GM19239 (cell line): ENCODE data around the gene FOXI1.

Experiments
- DNase-seq: peaks from one replicate; pipeline ENCODE4 v3.0.0; 2011; ENCODE audit warnings: low spot score; ENCODE audit not compliant: insufficient read length
- FAIRE-seq: peaks from 2 replicates; lab custom pipeline; 2011; peaks lifted over from hg19 to GRCh38; lab: Jason Lieb, UNC

The FOXI1 gene

DNA sequence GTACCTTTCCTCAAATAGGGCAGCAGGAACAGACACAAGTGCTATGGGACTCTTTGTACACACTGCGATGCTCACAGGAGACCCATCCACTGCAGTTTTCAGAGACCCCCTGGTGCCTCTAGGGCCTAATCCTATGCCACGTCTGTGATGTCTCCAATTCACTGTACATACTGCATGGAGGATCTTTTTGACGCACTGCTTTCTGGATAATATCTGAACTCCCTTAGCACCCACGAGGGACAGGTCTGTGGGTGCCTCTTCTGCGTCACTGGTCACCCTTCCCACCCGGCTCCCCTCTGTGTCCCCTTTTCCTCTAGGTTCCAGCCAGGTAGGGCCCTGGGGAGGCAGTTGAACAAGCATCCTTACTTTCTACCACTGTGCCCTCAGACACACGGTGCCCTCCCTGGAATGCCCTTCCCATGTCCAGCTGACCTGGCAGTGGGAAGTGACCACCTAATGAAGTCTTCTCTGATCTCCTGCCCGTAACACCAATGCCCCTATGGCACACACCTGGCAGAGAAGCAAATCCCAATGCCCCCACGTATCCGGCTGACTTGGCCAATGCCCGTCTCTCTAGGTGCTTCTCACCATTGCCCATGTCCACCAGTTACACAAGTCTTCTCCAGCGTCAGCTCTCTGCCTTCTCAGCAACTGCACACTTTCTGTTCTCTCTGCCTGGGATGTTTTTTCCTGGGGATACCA, 41.5 kb downstream of the FOXI1 start:
- DNase-seq (no peak), FAIRE-seq (no peak)

GRCh38 chr5:170147753-170148264, 42.1 kb downstream of the FOXI1 start:
- no peak for DNase-seq
- FAIRE-seq = no peak

DNA sequence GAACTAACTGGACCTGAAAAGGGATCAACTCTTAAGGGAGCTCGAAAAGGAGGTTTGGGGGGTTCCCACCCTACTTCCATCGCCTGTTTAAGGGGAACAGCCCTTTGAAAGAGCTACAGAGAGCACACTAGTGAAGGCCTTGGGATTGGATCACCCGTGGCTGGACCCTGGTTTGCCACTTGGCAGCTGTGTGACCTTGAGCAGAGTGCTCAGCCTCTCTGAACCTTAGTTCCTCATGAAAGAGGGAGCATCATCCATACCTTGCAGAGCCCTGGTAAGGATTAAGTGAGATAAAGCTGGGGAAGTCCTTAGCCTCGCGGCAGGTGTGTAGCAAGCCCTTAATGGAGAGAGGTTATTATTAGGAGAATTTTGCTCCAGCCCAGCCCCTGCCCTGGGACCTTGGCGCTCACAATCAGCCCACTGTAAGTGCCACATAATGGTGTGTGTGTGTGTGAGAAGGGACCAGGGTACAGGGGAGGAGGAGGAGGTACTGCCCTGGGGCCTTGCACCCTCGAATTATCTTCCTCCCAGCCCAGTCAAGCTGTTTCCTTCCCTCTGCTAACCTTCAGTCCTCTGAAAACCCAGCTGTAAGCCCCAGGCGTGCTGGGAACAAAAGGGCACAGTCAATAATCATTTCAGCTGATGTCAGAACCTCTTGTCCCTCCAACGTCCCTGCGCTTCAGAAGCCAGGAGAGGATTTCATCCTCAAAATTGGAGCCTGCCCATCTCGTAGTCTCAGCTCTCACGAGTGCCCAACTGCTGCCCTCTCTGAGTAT, 42.9 kb downstream of the FOXI1 start:
- FAIRE-seq (no peak), DNase-seq (no peak)

GRCh38 chr5:170149206-170149515, 43.5 kb downstream of the FOXI1 start:
- no peak for FAIRE-seq
- no peak for DNase-seq

GRCh38 chr5:170150713-170151096, 45.0 kb downstream of the FOXI1 start:
- FAIRE-seq = no peak
- no peak for DNase-seq

GRCh38 chr5:170151097-170151831, 45.6 kb downstream of the FOXI1 start:
- FAIRE-seq (no peak), DNase-seq (no peak)

- DNase-seq = no peak
- FAIRE-seq = no peak
Observed at GRCh38 chr5:170152767-170153166, 47.1 kb downstream of the FOXI1 start.

GRCh38 chr5:170154297-170154696, 48.6 kb downstream of the FOXI1 start:
- DNase-seq = no peak

GRCh38 chr5:170154744-170155143, 49.0 kb downstream of the FOXI1 start:
- FAIRE-seq = no peak
- DNase-seq = no peak

More at GRCh38 chr5:170154297-170154696, 48.6 kb downstream of the FOXI1 start:
- FAIRE-seq = no peak

DNA sequence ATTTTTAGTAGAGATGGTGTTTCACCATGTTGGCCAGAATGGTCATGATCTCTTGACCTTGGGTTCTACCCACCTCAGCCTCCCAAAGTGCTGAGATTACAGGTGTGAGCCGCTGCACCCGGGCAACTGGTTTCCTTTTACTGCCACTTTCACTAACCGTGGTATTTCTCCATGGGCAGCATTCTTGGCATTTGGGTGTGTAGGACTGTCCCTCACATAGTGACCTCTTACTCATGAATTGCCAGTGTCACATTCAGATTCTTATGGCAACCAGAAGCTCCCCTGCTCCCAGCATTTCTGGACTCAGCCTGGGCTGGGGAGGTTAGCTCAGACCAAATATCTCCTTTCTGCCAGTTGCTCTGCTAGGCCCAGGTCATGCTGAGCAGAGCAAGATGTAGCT, 50.1 kb downstream of the FOXI1 start:
- no peak for DNase-seq
- no peak for FAIRE-seq

- FAIRE-seq (no peak), DNase-seq (no peak)
Observed at GRCh38 chr5:170159101-170159698, 53.5 kb downstream of the FOXI1 start.
